HG02571 (cell line): ENCODE measurements around the gene GET3.
A peak's percentile ranks its signal among the peaks of the same experiment; 100 is the strongest.
"Not testable (repeated sequence)": the region's sequence is repeated elsewhere in the genome, so short reads cannot be mapped to it uniquely, and the experiment has no call there.

Experiments
- ATAC-seq: cut with Tn5 transposase; IDR thresholded peaks from one replicate; pipeline ENCODE4 v1.9.1; 2021; ENCODE audit warnings: mild to moderate bottlenecking, moderate library complexity; ENCODE audit not compliant: unreplicated experiment

The GET3 gene

GRCh38 chr19:12715102-12715501 lies 22.2 kb upstream of the GET3 start:
- ATAC-seq, result no peak

DNA sequence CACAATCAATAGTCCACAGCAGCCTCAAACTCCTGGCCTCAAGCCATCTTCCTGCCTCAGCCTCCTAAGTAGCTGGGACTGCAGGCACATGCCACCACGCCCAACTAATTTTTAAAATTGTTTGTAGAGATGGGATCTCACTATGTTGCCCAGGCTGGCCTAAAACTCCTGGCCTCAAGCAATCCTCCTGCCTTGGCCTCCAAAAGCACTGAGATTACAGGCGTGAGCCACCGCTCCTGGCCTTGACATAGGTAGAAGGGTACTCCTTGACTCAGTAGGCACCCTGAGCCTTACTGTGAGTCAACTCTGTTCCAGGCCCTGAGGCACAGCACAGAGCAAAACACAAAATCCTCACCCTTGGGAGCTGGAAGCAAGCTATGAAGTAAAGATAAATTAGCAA lies 21.4 kb upstream of the GET3 start:
- ATAC-seq, result no peak

DNA sequence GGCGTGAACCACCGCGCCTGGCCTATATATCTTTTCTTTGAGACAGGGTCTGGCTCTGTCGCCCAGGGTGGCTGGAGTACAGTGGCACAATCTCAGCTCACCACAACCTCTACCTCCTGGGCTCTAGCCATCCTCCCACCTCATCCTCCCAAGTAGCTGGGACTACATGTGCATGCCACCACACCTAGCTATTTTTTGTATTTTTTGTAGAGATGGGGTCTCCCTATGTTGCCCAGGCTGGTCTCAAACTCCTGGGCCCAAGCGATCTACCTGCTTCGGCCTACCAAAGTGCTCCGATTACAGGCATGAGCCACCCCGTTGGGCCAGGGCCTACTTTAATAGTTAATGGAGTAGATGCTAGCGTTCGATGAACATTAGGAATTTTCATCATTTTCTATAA lies 17.0 kb upstream of the GET3 start:
- no peak for ATAC-seq

GRCh38 chr19:12720851-12721655 lies 16.2 kb upstream of the GET3 start:
- ATAC-seq, result no peak

DNA sequence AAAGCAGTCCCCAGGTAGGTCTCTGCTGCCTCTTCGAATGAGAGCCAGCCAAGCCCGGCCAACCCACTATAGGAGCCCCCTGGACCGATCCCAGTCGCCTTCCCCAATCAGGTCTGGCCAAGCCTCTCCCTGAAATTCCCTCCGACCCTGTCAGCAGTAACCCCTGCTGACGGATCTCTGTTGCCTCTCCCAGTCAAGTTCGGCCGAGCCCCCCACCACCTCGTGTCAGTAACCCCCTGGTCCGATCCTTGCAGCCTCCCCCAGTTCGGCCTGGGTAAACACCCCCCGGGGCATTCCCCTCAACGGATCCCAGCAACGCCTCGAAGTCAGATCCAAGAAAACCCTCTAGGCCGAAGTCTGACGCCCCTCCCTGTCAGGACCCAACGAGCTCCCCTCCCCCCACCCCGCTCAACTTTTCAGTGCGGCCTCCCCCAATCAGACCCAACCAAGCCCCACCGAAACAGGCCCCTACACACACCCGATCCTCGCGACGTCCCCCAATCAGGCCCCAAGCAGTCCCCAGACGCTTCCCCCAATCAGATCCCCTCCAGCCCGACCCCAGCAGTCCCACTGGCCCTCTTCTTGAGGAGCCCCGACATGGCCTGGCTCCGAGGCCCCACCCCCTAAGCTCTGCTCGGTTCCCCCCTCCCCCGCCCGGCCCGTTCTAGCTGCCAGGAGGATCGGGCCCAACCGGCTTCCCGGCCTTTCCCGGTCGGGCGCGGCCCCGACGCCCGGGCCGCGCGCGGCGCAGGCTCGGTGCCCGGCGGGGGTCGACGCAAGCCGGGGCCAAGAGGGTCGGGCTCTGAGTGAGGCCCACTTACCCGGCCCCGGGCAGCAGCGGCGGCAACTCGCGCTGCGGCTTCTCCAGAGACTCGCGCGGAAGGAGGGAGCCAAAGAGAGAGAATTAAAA lies 15.4 kb upstream of the GET3 start:
- ATAC-seq, result peak; percentile 22

DNA sequence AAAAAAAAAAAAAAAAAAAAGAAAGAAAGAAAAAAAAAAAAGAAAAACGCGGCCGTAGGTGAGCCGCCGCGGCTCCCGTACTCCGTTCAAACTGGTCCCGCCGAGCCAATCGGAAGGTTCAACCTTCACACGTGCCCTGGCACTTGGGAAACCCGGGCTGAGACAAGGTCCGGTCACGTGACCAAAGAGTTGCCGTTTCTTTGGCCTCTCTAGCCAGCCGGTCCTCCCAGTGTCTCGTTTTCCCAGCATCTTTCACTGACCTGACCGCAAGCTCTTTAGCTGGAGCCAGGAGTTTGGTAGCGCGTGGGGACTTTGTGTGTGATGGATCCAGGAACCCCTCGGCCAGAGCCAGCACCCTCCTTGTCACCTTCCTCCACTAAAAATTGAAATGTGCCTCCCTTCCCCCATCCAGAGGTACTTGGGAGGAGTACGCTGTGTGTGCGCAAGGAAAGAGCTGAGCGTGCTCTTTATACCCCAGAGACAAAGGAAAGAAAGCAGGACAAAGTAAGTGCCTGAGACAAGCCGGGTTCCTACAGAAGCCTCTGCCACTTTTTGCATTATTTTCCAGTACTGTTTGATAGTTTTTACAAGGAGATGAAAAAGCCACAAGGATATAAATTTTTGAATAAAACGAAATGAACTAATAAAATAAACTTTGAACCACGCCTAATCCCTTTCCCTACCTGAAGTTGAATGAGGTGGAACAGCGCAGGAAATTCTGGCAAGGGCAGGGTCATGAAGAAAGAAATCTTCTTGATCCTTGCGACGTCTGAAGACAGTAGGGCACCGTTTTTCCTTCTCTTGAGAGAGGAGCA lies 14.5 kb upstream of the GET3 start:
- ATAC-seq, result peak; percentile 84

GRCh38 chr19:12723381-12723640 lies 14.0 kb upstream of the GET3 start:
- ATAC-seq, result no peak

- no peak for ATAC-seq
Observed at GRCh38 chr19:12723641-12724426, 13.5 kb upstream of the GET3 start, which contains the start of gene TNPO2. TNPO2 (minus strand) TSS chr19:12723932; CDS start chr19:12720977, 2,955 bp downstream.

DNA sequence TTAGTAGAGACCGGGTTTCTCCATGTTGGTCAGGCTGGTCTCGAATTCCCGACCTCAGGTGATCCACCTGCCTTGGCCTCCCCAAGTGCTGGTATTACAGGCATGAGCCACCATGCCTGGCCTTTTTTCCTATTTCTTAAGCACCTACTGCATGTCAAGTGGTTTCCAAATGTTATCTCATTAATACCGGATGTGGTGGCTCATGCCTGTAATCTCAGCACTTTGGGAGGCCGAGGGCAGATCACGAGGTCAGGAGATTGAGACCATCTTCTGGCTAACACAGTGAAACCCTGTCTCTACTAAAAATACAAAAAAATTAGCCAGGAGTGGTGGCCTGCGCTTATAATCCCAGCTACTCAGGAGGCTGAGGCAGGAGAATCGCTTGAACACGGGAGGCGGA lies 11.7 kb upstream of the GET3 start:
- not testable (repeated sequence) for ATAC-seq

DNA sequence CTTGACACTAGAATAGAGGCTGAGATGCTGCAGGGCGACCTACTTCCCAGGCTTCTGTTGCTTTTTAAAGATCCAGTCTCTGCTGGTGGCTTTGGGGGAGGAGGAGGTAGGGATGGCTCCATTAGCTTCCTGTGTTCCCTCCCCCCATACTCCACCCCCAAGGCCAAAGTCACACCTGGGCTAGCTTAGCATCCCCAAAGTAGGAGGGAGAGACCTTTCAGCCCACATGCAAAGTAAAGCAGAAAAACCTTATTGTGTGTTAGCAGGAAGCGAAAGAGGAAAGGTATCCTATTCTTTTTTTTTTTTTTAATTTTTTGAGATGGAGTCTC lies 10.3 kb upstream of the GET3 start:
- no peak for ATAC-seq

GRCh38 chr19:12727745-12728433 lies 9.4 kb upstream of the GET3 start:
- ATAC-seq, result no peak

DNA sequence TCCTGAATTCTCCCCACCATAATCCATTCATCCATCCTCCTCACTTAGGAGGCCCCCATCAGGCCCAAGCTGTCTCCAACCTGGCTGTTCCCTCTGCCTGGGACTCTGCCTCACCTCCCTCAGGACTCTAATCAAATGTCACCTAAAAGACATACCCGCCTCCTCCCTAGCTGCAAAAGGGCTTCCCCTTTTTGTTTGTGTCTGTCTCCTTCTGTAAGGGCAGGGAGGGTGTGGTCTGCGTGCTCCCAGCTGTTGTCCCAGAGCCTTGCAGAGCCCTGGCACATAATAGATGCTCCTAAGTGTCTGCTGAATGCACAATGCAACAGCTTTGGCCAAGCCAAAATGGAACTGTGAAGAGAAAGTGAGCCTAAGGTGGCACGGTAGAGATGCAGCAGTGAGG lies 7.2 kb upstream of the GET3 start:
- ATAC-seq, result no peak

DNA sequence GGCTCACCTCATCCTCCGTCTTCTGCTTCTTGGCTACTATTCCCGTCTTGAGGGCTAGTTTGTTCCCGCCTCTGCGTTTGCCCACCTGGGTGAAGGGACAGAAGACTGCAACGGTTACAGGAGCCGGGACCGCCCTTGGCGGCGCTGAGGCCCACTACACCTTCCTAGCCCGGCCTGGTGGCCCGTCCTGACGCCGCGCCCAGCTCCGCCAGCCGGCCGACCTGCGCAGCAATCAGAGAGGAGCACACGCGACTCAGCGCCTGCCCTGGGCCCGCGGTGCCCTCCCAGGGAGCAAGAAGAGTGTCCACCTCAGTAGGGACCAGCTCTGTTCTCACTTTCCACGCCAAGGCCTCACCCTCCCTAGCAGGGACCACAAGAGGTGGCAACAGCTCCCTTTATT lies 6.0 kb upstream of the GET3 start:
- no peak for ATAC-seq

GRCh38 chr19:12733369-12734214 lies 3.7 kb upstream of the GET3 start:
- no peak for ATAC-seq

DNA sequence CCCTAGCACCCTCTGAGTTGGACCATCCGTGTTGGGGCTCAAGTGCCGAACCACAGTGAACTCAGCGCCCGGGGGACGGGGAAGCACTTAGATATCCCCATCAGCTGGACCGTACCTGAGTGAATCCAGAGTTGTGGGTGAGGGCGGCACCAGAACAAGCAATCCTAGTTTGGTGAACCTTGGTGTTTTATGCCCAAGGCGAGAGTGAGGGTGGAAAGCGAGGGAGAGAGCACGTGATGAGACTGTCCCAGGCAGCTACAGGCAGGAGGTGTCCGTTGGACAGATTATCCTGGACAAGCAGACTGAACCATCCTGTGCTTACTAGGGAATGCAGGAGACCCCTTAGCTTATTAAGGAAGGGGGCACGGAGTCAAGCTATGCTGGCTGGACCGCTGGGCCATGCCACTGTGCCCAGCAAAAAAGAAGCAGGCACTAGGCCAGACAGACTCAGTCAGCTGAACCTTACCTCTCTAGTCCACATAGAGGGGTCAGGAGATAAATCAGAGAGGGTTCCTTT lies 596 bp downstream of the GET3 start:
- ATAC-seq, result no peak

GRCh38 chr19:12745166-12745897 lies 8.0 kb downstream of the GET3 start:
- no peak for ATAC-seq

GRCh38 chr19:12748489-12748888 lies 11.2 kb downstream of the GET3 start:
- ATAC-seq, result no peak

DNA sequence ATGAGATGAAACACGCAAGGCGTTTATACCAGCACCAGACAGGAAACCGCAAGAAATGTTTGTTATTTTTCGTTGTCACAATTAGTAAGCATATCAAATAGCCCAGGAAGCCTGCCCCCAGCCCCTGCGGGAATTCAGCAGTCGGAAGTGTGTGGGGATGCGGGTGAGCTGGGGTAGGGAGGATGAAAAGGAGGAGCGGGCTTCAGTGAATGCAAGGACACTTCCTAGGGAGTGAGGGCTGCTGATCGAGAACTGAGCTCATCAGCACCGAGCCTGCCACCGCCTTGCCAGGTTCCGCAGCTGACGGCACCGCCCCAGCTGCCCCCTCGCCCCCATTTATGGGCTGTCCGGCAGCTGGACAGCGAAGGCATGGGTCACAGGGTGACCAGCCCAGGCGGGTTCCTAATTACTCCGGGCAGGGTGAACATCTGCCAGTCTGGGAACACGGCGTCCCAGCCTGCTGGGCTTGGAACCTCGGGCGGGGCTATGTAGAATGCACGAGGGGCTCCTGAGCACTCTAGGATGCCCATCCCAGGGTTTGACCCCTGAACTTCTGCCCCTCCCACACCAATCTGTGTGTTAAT lies 12.7 kb downstream of the GET3 start:
- ATAC-seq, result no peak
